ENCODE data around the gene PXDN.

DNA sequence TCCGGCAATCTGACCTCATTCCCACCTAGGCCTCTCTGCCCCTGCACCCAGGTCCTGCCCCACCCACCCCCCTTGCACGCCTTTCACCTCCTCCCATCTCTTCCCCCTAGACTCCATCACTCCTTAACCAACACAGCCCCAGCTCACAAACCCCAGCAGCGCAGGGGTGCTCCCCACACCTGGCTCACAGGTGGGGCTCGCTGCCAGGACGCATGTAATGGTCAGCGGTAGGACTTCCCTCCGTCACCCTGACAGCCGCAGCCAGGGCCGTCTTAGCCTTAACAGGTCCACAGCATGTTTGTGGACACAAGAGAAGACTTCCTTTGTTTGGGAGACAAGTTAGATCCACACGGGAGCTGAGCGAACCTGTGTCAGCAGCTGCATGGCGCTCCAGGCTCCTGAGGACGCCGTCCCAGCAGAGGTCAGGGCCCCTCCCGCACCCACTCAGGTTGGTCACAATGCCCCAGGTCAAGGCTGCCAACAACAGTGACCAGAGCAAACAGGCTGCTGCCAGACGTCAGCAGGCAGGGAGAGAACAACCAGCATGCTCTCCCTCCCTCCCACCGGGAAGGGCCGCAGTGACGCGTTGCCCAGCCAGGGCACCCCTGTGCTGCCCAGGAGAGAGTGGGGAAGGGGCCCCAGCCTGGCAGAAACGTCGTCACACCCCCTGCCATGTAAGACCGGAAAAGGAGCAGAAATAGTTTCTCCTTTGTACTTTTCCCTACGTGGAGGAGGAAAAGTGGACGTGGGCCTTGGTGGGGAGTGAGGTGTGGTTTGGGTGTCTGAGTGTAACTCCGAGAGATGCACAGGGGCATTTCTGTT is 68.0 kb downstream of the PXDN start:
- TF ChIP-seq TCF4 (CRISPR knock-in tag; IDR thresholded peaks at IDR 0.05; ENCODE audit: borderline replicate concordance) (no peak), RARB (CRISPR knock-in tag; IDR thresholded peaks at IDR 0.05) (no peak), BACH2 (CRISPR knock-in tag; IDR thresholded peaks at IDR 0.05; ENCODE audit: borderline replicate concordance) (no peak), ZNF565 (CRISPR knock-in tag; conservative IDR thresholded peaks at IDR 0.05; ENCODE audit: low read depth) (no peak), PPARA (CRISPR knock-in tag; IDR thresholded peaks at IDR 0.05; ENCODE audit: borderline replicate concordance) (no peak), ARNTL (CRISPR knock-in tag; IDR thresholded peaks at IDR 0.05; ENCODE audit: borderline replicate concordance, low read depth) (no peak), ZNF70 (CRISPR knock-in tag; IDR thresholded peaks at IDR 0.05) (no peak), ZFP30 (CRISPR knock-in tag; IDR thresholded peaks at IDR 0.05) (no peak), ISL1 (CRISPR knock-in tag; IDR thresholded peaks at IDR 0.05) (no peak), CSDC2 (CRISPR knock-in tag; IDR thresholded peaks at IDR 0.05) (no peak), PATZ1 (CRISPR knock-in tag; IDR thresholded peaks at IDR 0.05; ENCODE audit: borderline replicate concordance) (no peak), TOX (CRISPR knock-in tag; IDR thresholded peaks at IDR 0.05; ENCODE audit: borderline replicate concordance) (no peak)
- TF ChIP-seq, protein P1, sequence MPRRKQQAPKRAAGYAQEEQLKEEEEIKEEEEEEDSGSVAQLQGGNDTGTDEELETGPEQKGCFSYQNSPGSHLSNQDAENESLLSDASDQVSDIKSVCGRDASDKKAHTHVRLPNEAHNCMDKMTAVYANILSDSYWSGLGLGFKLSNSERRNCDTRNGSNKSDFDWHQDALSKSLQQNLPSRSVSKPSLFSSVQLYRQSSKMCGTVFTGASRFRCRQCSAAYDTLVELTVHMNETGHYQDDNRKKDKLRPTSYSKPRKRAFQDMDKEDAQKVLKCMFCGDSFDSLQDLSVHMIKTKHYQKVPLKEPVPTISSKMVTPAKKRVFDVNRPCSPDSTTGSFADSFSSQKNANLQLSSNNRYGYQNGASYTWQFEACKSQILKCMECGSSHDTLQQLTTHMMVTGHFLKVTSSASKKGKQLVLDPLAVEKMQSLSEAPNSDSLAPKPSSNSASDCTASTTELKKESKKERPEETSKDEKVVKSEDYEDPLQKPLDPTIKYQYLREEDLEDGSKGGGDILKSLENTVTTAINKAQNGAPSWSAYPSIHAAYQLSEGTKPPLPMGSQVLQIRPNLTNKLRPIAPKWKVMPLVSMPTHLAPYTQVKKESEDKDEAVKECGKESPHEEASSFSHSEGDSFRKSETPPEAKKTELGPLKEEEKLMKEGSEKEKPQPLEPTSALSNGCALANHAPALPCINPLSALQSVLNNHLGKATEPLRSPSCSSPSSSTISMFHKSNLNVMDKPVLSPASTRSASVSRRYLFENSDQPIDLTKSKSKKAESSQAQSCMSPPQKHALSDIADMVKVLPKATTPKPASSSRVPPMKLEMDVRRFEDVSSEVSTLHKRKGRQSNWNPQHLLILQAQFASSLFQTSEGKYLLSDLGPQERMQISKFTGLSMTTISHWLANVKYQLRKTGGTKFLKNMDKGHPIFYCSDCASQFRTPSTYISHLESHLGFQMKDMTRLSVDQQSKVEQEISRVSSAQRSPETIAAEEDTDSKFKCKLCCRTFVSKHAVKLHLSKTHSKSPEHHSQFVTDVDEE (CRISPR knock-in tag; IDR thresholded peaks at IDR 0.05) = no peak
- TF ChIP-seq, protein P2, sequence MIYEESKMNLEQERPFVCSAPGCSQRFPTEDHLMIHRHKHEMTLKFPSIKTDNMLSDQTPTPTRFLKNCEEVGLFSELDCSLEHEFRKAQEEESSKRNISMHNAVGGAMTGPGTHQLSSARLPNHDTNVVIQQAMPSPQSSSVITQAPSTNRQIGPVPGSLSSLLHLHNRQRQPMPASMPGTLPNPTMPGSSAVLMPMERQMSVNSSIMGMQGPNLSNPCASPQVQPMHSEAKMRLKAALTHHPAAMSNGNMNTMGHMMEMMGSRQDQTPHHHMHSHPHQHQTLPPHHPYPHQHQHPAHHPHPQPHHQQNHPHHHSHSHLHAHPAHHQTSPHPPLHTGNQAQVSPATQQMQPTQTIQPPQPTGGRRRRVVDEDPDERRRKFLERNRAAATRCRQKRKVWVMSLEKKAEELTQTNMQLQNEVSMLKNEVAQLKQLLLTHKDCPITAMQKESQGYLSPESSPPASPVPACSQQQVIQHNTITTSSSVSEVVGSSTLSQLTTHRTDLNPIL (CRISPR knock-in tag; IDR thresholded peaks at IDR 0.05; ENCODE audit: low read depth) = no peak
